Measurements from ENCODE around the gene LTF. TPM values are rescaled to one million over a fixed set of nuclear protein-coding genes. Genes with fewer than 3 reads are reported as not detected.

LTF gene
- total and polyA plus RNA-seq, 2 of the 13 experiments (the other 11 are each of a cell fraction or from before 2014, with no cell fraction given), result not detected

DNA sequence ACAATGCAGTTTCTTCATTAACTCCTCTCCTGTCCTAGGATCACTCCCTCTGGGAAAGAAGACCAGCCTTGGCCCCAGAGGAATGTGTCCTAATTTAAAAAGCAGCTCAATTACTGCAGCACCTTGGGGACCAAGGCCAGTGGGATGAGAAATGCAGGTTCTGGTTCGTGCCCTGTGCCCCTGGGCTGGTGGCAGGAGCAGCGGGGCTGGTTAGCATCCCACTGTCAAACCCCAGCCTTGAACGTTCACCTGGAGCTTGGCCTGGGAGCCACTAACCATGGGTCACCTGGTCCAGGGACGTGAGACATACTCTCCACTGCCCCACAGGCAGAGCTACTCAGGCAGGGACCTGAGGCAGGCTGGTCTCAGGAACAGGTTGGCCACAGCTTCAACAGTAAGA, 24.7 kb upstream of the LTF start:
- TF ChIP-seq BRD4 (CRISPR knock-in tag; IDR thresholded peaks at IDR 0.05) (no peak), BRF2 (CRISPR knock-in tag; IDR thresholded peaks at IDR 0.05) (no peak), SALL1 (CRISPR knock-in tag; IDR thresholded peaks at IDR 0.05) (no peak)
- intact Hi-C loops (cut with micrococcal nuclease; ENCODE audit: unreplicated experiment) (no loop called here), in situ Hi-C loops (cut with HindIII; ENCODE audit: extremely low pct_ligation_motif_present, low pct_unique_long_range_greater_than_20kb) (loop anchor here (10.0 kb wide), 1 partner anchor 175 kb away; no protein-coding TSS in a partner anchor)
- Histone ChIP-seq H4K20me1 (ENCODE audit: insufficient read depth, low read length) (no peaks in the 10 kb centered on the region), H3K4me1 (ENCODE audit: insufficient read depth, low read length) (peaks cover 14% of the 10 kb centered on the region), H3K36me3 (replicated peaks in 1 of 2; ENCODE audit: control insufficient read depth in 1 of 2, insufficient read depth in 2 of 2, low read length in 2 of 2) (no peaks in the 10 kb centered on the region), H3K27ac (ENCODE audit: extremely low read length, insufficient read depth, low read length) (no peak overlapping the region), H3K9me3 (ENCODE audit: low read length) (no peaks in the 10 kb centered on the region), H3K9ac (ENCODE audit: insufficient read depth, low read depth, low read length) (no peak overlapping the region), H2AFZ (ENCODE audit: low read length) (no peak overlapping the region), H3K79me2 (ENCODE audit: insufficient read depth, low read length) (no peaks in the 10 kb centered on the region), H3K27me3 (ENCODE audit: control insufficient read depth in 1 of 2, insufficient read depth in 2 of 2, low read length in 2 of 2) (no peaks in the 10 kb centered on the region; a peak in 1 of 5 replicates), H3K4me3 (replicated peaks in 1 of 3; ENCODE audit: insufficient read depth in 1 of 3, low read depth in 2 of 3, low read length in 3 of 3) (no peak overlapping the region), H3K4me2 (ENCODE audit: low read depth, low read length) (no peak overlapping the region)
- CTCF ChIA-PET (ENCODE audit: low intra/inter-chr PET ratio, low total read pairs), result interaction anchor here (1.1 to 1.7 kb wide), 4 partner anchors 8 to 206 kb away, joined by 3 to 32 read pairs (median 6); partner anchors contain the start of gene RTP3
- no CpG with 5 or more reads among the region's 4 CpGs for WGBS (ENCODE audit: low lambda C conversion rate)
- FAIRE-seq (no peak), DNase-seq (ENCODE audit: low spot score) (no peak), ATAC-seq (no peak)
- POLR2A ChIA-PET, result interaction anchor here (2.3 kb wide), 1 partner anchor 69 kb away, joined by 8 read pairs; no protein-coding TSS in a partner anchor
- no TSS peak for BruUV-seq (replicated peaks)

DNA sequence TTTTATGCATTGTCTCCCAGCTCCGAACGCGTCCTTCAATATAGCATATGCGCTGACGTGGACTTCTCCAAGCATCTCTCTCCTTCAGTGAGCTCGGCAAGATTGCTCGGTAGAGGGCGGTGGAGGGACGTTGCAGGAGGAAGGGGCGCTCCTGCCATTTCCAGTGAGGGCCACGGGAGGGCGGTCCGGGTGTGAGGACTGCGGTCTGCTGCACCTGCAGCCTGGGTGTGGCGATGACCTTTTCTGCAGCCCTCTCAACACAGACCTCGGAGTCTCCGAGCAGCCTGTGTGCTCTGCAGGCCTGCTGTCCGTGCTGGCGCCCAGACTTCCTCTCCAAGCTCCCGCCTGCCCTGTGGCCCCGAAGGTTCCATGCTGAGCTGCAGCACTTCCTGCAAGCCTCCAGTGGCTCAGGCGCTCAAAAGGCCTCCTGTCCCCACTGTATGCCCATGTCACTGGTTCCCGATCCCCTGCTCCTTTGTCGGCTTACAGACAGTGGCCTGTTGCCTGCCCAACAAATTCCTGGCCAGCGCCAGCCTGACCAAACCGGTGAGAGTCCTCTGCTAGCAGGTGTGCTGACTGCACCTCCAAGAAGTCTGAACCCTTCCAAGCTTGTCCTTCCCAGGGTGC, 24.1 kb upstream of the LTF start:
- Histone ChIP-seq H3K36me3 (replicated peaks in 1 of 2; ENCODE audit: control insufficient read depth in 1 of 2, insufficient read depth in 2 of 2, low read length in 2 of 2) (no peaks in the 10 kb centered on the region), H3K9me3 (ENCODE audit: low read length) (no peaks in the 10 kb centered on the region), H2AFZ (ENCODE audit: low read length) (no peak overlapping the region), H3K4me2 (ENCODE audit: low read depth, low read length) (no peak overlapping the region; the same call in 1 of the 2 replicates), H4K20me1 (ENCODE audit: insufficient read depth, low read length) (no peaks in the 10 kb centered on the region), H3K27ac (ENCODE audit: extremely low read length, insufficient read depth, low read length) (no peak overlapping the region), H3K27me3 (ENCODE audit: control insufficient read depth in 1 of 2, insufficient read depth in 2 of 2, low read length in 2 of 2) (no peaks in the 10 kb centered on the region; a peak in 1 of 5 replicates), H3K79me2 (ENCODE audit: insufficient read depth, low read length) (no peaks in the 10 kb centered on the region), H3K9ac (ENCODE audit: insufficient read depth, low read depth, low read length) (no peak overlapping the region), H3K4me1 (ENCODE audit: insufficient read depth, low read length) (peaks cover 14% of the 10 kb centered on the region), H3K4me3 (replicated peaks in 1 of 3; ENCODE audit: insufficient read depth in 1 of 3, low read depth in 2 of 3, low read length in 3 of 3) (peak overlapping the region in 1 of 3 experiments; percentile 7; a peak in 1 of 6 replicates)
- FAIRE-seq (peak; percentile 86), DNase-seq (ENCODE audit: low spot score) (peak; percentile 76), ATAC-seq (peak; percentile 97)
- CTCF ChIA-PET (ENCODE audit: low intra/inter-chr PET ratio, low total read pairs), result interaction anchor here (0.7 to 1.7 kb wide), 9 partner anchors 9 to 406 kb away, joined by 3 to 32 read pairs (median 5); partner anchors contain the start of gene RTP3
- WGBS (ENCODE audit: low lambda C conversion rate), result 1% methylated on average over 9 of the region's 26 CpGs
- POLR2A ChIA-PET, result interaction anchor here (2.3 kb wide), 1 partner anchor 69 kb away, joined by 8 read pairs; no protein-coding TSS in a partner anchor
- in situ Hi-C loops (cut with HindIII; ENCODE audit: extremely low pct_ligation_motif_present, low pct_unique_long_range_greater_than_20kb) (loop anchor here (10.0 kb wide), 1 partner anchor 176 kb away; no protein-coding TSS in a partner anchor), intact Hi-C loops (cut with micrococcal nuclease; ENCODE audit: unreplicated experiment) (loop anchor here (1.0 kb wide), 1 partner anchor 69 kb away; no protein-coding TSS in a partner anchor)
- no TSS peak for BruUV-seq (replicated peaks)
- TF ChIP-seq RBM22 (optimal IDR thresholded peaks at IDR 0.05; ENCODE audit: low read length), result no peak
- peak; percentile 69; the same call in 1 of the 2 replicates for TF ChIP-seq ZNF580 (CRISPR knock-in tag; IDR thresholded peaks at IDR 0.05; ENCODE audit: borderline replicate concordance, low read depth)
- TF ChIP-seq RELA (CRISPR knock-in tag; IDR thresholded peaks at IDR 0.05), result no peak
- TF ChIP-seq, protein P1, sequence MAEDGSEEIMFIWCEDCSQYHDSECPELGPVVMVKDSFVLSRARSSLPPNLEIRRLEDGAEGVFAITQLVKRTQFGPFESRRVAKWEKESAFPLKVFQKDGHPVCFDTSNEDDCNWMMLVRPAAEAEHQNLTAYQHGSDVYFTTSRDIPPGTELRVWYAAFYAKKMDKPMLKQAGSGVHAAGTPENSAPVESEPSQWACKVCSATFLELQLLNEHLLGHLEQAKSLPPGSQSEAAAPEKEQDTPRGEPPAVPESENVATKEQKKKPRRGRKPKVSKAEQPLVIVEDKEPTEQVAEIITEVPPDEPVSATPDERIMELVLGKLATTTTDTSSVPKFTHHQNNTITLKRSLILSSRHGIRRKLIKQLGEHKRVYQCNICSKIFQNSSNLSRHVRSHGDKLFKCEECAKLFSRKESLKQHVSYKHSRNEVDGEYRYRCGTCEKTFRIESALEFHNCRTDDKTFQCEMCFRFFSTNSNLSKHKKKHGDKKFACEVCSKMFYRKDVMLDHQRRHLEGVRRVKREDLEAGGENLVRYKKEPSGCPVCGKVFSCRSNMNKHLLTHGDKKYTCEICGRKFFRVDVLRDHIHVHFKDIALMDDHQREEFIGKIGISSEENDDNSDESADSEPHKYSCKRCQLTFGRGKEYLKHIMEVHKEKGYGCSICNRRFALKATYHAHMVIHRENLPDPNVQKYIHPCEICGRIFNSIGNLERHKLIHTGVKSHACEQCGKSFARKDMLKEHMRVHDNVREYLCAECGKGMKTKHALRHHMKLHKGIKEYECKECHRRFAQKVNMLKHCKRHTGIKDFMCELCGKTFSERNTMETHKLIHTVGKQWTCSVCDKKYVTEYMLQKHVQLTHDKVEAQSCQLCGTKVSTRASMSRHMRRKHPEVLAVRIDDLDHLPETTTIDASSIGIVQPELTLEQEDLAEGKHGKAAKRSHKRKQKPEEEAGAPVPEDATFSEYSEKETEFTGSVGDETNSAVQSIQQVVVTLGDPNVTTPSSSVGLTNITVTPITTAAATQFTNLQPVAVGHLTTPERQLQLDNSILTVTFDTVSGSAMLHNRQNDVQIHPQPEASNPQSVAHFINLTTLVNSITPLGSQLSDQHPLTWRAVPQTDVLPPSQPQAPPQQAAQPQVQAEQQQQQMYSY (CRISPR knock-in tag; IDR thresholded peaks at IDR 0.05), result no peak
- TF ChIP-seq CBX2 (IDR thresholded peaks at IDR 0.05; ENCODE audit: low read depth, low read length), result no peak
- no peak for TF ChIP-seq CBX2 (CRISPR knock-in tag; IDR thresholded peaks at IDR 0.05; ENCODE audit: low read depth)
- no peak for TF ChIP-seq ZNF772 (CRISPR knock-in tag; IDR thresholded peaks at IDR 0.05)
- TF ChIP-seq ZNF883 (CRISPR knock-in tag; IDR thresholded peaks at IDR 0.05; ENCODE audit: not compliant biosample characterization), result no peak
- TF ChIP-seq NONO (IDR thresholded peaks at IDR 0.05), result no peak
- peak; percentile 57 for TF ChIP-seq NONO (CRISPR knock-in tag; conservative IDR thresholded peaks at IDR 0.05)

Measured in HepG2 (cell line).